ENCODE measurements around the gene MX2.
"Not testable (repeated sequence)": the region's sequence is repeated elsewhere in the genome, so short reads cannot be mapped to it uniquely, and the experiment has no call there.

MX2 gene

DNA sequence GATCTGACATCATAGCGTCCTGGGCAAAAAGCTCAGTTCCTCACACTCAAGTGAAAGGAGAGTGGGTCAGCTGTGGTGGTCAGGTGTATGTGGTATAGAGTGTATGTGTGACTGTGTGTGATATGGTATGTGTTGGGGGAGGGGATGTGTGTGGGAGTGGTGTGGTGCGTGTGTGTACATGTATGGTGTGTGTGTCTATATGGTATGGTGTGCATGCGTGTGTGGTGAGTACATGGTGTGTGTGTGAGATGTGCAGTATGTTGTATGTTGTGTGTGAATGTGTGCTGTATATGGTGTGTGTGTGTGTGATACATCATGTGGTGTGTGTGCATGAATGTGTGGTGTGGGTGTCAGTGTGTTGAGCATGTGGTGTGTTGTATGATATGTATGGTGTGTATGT, 24.3 kb upstream of the MX2 start:
- DNase-seq (ENCODE audit: low spot score), result no peak

DNA sequence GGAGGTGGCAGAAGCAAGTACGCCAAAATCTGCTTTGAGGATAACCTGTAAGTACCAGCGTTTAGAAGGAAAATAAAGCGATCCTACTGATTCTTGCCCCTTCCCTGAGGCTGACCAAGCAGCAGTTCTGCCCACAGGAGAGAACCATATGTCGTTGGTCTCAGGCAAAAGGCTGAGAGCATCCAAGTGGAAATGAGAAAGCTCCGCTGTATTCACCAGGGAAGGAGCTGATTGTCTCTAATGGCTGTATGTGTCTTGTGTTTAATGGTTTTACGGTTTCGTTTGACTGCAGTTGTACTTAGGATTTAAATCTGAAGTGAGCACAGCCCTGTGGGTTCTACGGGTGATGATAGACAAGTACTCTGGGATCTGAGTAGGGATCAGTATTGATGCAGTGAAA, 23.4 kb upstream of the MX2 start:
- DNase-seq (ENCODE audit: low spot score), result no peak

DNA sequence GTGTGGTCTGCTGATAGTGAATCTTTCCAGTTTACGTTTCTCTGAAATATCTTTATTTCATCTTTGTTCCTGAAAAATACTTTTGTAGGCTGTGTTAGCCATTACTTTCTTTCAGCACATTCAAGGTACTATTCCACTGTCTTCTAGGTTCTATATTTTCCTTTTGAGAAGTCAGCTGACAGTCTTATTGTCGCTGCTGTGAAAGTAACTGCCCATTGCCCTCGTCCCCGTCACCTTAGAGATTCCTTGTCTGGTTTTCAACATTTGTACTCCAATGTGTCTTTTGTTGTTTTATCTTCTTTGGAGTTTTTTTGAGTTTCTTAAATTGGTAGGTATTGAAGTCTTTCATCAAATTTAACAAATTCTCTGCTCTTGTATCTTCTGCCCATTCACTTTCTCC, 19.8 kb upstream of the MX2 start:
- no peak for DNase-seq (ENCODE audit: low spot score)

DNA sequence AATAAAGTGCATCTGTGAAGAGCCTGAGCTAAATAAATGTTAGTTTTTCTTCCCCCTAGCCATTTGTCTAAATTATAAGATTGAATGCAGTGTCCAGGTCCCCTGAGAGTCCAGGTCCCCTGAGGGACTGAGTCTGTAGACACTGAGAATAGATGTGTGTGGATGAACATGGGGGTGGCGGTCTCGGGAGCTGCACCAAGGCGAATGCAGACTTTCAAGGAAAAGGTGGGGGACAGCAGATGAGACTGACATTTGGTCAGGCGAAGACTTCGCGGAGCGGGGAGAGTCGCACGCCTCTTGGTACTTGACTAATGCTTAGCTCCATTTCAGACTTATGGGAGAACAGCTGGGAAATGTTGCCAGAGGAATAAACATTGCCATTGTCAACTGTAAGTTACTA, 17.7 kb upstream of the MX2 start:
- DNase-seq (ENCODE audit: low spot score), result no peak

DNA sequence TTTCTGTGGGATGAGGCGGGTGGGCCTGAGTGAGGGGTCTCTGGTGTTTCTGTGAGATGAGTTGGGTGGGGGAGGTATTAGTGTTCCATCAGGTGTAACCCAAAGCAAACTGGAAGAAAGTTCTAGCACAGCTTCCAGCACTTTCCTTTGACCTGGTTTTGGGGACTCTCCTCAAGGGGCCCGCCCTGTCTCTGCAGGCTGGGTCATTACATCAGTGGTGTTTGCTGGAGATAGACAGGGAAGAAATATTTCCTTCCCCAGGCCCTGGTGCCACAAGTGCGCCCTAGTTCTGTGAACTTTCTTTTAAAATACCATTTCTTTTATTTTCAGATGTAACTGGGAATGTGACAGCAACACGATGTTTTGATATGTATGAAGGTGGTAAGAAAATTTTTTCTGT, 16.5 kb upstream of the MX2 start:
- DNase-seq (ENCODE audit: low spot score), result no peak

DNA sequence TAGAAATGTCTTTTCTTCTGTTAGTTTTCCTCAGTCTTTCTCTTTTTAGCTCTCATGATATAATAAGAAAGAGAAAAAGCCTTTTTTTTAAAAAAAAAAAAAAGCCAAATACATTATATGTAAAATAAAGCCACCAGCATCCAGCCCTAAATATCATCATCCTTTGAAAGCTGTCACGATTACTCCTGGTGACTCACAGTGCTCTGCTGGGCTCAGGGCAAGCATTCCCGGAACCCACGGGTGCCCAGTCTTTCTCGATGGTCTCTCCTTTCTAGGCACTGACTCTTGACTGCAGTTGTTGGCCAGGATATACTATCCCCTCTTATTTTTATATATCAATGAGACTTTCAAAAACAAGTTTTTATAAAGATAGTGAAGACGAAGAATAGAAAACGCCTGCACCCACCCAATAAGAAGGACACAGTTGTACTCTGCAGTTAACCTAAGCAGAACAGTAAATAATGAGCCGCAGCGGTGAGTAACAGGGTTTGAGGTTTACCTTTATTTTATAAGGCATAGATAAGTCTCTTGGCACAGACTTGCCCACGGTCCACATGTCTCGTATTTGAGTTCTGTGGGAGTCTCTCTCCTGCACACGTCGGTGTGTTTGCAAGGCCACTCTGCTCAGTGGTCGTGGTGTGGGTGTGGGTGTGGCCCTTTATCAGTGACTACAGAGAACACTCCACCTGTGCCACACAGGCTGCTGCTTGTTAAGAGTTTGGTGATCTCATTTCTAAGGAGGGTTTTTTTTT, 15.7 kb upstream of the MX2 start:
- DNase-seq (ENCODE audit: low spot score), result no peak

DNA sequence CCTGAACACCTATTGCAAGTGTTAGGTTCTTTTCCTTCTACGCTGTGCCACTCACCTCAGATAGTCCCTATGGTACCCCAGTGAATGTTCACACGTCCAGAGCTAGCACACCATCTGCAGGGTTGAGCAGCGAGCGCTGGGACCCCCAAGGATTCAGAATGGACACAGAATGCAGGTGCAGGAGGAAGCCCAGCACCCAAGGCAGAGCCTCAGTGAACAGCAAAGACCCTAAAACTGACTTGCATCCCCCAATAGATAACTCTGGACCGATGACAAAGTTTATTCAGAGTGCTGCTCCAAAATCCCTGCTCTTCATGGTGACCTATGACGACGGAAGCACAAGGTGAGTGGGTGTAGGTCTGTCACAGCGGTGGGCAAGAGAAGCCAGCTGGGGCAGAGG, 15.1 kb upstream of the MX2 start:
- no peak for DNase-seq (ENCODE audit: low spot score)

DNA sequence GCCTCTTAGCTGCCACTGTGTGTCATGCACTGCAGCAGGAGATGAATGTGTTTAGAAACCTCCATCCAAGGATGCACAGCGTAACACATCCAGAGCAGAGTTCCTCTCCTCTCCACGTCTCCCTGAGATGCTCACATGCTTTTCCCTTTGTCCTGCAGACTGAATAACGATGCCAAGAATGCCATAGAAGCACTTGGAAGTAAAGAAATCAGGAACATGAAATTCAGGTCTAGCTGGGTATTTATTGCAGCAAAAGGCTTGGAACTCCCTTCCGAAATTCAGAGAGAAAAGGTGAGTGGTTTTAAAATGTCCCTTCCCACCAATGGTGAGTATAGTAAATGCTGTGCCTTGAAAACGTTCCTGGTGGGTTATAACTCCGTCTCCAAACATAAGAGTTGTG, 13.4 kb upstream of the MX2 start:
- no peak for DNase-seq (ENCODE audit: low spot score)

DNA sequence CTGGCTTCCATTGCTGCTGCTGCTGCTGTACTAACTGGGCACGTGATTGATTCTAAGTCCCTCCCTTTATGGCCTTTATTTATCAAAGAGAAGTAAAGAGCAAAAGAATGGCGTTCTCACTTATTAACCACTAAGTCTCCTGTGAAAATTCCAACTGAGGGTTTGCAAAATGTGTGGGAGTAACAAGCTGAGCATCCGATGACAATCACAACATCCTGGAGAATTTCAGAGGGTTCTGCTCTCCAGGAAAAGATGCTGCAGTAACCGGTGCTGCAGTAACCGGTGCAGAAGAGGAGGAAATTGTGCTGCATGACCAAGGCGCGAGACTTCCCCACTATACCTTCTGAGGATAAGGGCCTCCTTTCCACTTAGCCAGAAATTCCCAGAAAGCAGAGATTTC, 12.7 kb upstream of the MX2 start:
- DNase-seq (ENCODE audit: low spot score), result no peak

DNA sequence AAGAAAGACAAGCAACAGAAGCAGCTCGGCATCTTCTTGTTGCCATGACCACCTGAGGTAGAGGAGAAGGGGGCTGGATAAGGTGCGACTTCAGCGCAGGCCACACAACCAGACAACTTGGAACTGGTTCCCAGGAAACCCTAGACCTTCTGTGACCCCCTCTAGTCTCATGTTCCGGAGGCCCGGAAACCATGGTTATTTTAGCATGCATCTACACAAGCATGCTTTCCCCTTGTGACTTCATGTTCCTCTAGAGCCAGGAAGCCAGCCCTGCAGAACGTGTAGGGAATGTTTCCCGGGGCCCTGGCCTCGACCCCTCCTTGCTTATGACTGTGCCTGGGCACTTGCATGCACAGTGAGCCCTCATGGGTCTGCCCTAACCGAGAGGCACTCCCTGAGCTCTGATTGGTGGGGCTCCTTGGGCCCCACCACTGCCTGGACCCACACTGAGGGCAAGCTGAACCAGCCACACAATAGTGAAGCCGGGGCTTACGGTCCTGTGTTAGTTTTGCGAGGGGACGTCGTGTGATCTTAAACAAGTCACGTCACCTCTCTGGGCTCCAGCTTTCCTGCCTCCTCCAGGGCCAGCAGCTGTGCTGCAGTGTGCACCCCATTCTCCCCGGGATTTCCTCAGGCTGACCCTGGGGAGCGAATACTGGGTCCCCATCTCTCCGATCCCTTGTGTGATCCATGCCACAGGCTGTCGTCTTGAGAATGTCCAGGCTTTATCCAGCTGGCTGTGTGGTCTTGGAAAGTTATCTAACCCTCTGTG, 12.0 kb upstream of the MX2 start:
- DNase-seq (ENCODE audit: low spot score), result no peak

DNA sequence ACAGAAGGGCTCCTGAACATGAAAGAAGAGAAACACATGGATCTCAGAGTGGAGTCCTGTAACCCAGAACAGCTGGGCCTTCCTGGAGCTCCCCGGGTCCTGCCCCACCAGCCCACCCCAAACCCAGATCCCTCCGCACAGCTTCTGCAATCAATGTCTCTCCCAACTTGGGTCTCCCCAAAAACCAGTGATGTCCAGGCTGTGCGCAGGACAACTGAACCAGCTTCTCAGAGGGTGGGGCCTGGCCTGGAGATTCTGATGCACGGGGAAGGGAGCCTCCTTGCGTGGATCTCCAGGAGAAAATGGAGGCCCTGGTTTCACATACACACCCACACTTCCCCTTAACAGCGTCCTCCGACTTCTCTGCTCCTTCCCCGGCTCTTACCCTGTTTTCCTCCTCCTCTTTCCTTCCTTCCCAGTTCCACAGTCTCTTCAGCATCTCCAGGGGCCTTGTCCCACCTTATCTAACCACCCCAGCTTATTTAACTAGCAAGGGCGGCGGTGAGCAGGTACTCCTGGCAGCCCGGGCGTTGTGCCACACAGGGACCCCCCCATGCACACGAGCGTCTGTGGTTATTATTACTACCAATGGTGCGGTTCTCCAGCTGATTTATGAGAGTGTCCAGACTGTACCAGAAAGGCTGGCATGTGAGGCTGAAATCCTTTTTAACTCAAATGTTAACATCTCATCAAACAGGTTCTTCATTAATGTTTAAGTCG, 11.2 kb upstream of the MX2 start:
- no peak for DNase-seq (ENCODE audit: low spot score)

DNA sequence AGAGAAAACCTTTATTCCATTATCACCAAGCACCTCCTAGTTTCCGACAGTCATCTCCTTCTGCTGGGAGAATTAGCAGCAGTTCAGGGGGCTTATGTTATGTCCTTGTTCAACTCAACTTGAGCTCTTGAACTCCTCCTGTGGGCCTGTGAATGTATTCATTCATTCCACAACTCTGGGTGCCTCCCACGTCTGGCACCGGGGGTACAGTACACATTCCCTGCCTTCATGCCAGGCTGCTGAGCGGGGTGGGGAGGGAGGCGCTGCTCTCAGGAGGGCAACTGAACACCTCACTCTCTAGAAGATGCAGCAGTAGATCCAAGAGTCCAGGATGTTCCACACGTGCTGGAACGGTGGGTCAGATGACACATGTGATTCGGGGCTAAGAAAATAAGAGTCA, 4.3 kb upstream of the MX2 start:
- no peak for DNase-seq (ENCODE audit: low spot score)

DNA sequence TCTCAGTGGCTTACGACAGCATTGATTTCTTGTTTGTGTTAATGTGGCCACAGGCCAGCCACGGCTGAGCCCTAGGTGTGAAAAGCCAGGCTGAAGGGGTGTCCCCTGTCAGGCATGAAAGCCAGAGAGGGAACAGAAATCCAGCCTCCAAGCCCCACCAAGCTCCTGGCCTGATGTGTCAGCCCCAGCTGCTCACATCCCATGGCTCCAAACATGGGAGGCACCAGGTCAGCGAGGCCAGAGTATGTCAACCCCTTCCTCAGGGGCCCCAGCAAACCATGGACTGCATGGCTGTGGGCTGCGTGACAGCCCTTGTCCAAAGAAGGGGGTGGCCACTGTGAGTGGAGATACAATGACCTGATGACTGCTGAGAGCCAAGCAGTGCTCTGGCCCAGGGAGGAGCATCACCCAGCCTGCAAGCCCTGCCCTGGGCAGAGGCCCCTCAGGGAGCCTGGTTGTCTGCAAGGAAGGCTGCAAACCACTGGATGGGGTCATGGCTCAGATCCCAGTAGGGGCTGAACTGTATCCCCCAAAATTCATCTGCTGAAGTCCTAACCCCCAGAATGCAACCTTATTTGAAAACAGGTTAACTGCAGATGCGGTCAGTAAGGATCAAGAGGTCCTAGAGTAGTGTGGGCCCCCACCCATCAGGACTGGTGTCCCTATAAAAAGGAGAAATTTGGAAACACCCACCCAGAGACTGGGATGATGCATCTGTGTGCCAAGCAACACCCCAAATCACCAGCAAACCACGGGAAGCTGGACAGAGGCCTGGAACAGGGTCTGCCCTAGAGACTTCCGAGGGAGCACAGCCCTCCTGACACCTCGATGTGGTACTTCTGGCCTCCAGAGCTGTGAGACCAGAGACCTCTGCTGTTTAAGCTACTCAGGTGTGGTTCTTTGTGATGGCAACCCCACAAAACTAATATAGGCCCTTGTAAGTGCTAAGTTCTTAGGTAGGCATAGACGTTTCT, 3.3 kb upstream of the MX2 start:
- no peak for DNase-seq (ENCODE audit: low spot score)

DNA sequence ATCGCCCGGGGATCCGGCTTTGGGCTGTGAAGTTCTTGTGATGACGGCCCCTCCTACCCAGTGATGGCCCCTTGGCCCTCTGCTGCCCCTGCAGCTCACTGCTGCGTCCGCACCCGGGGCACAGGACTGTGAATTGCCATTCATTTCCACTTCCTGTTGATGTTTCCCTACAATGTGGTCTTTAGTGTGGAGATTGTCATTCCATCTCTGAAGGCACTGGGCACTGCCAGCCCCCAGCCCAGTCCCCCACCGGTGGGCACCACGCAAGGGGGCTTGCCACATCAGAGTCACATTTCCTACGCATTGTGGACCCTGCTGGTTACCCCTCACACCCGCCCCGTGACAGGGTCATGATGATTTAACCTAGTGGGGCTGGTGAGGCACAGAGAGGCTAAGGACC, 2.5 kb upstream of the MX2 start:
- DNase-seq (ENCODE audit: low spot score), result no peak

DNA sequence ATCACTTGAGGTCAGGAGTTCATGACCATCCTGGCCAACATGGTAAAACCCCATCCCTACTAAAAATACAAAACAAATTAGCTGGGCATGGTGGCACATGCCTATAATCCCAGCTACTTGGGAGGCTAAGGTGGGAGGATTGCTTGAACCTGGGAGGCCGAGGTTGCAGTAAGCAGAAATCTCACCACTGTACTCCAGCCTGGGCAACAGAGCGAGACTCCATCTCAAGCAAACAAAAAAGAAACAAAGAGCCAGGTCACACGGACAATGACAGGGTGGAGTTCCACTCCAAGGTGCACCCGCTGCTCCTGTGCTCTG, 2.1 kb upstream of the MX2 start:
- not testable (repeated sequence) for DNase-seq (ENCODE audit: low spot score)

DNA sequence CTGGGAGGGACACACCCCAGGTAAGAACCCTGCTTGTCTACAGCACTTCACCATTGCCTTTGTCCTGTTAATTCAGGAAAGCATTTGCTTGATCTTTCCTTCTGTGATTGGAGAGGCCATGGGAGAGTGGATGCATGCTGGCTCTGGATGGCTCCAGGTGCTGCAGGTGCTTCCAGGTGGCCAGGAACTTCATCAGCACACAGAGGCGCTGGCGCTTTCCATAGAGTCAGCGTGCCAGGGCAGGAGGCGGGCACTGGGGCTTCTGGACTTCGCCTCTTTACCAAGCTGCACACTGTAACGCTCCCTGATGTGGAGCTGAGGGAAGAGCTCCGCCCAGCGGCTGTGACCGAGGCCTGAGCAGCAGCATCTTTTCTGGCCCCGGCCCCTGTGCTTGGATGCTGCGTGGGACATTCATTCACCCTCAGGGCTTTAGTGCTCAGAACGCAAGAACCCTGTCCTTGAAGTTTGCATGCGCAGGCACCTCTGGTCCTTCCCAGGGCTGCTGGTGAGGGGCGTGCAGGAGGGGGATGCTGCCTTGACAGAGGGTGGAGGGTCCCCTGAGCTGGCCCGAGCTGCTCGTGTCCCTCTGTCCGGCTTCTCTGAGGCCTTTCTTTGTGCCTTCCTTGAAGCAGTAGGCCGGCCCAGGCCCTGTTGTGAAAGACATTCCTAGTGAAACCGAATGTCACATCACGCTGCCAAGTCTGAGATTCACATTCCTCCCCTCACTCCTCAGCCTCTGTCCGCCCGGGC, 1.6 kb upstream of the MX2 start:
- DNase-seq (ENCODE audit: low spot score), result peak; percentile 68

DNA sequence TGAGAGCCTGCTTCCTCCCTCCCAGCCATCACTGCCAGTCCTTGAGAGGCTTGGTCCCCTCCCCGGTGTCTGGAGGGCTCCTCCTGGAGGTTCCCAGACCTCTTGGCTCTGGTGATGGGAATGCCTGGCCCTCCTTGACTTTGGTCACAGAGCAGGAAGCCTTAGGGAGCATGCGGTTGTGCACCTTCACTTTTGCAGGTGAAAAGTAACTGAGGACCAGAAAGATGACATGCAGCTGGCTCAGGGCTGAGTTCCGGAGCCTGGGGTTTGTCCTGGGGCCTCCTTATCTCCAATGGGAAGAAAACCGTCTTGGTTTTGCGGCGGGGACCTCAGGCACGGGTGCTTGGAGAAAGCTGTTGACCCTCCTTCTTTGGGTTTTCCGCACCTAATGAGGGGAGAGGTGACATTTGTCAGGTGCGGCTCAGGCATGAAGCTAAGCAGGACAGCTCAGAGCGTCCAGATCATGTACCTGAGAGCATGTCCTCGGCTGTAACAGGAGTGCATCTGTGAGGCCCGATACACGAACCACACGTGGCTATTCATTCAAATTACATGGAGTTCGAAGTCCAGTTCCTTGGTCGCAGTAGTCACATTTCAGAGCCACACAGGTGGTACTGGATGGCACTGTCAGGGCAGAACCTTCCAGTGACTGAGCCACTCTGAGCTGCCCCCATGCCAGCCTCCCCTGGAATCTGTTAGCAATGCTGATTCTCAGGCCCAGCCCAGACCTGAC, 608 bp upstream of the MX2 start:
- DNase-seq (ENCODE audit: low spot score), result no peak

DNA sequence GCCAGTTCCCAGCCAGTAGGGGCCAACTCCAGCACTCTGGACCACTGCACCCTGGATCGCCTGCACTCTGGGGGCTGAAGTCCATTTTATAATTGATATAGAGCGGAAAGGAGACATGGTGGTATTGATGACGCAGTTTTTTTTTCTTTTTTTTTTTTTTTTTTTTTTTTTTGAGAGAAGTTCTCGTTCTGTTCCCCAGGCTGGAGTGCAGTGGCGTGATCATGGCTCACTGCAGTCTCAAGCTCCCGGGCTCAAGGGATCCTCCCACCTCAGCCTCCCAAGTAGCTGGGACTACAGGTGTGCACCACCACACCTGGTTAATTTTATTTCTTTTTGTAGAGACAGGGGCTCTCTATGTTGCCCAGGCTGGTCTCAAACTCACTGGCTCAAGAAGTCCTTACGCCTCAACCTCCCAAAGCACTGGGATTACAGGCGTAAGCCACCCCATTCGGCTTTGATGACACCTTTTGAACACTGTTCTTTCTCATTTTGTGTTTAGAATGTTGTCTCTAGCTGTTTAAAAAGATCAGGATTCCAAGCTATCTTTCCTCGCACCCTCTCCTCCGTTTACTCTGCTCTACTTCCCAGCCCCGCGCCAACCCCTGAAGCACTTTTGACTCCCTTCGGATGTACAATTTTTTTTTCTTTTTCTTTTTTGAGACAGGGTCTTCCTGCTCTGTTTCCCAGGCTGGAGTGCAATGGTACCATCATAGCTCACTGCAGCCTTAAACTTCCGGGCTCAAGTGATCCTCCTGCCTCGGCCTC, 960 bp downstream of the MX2 start:
- DNase-seq (ENCODE audit: low spot score), result no peak

DNA sequence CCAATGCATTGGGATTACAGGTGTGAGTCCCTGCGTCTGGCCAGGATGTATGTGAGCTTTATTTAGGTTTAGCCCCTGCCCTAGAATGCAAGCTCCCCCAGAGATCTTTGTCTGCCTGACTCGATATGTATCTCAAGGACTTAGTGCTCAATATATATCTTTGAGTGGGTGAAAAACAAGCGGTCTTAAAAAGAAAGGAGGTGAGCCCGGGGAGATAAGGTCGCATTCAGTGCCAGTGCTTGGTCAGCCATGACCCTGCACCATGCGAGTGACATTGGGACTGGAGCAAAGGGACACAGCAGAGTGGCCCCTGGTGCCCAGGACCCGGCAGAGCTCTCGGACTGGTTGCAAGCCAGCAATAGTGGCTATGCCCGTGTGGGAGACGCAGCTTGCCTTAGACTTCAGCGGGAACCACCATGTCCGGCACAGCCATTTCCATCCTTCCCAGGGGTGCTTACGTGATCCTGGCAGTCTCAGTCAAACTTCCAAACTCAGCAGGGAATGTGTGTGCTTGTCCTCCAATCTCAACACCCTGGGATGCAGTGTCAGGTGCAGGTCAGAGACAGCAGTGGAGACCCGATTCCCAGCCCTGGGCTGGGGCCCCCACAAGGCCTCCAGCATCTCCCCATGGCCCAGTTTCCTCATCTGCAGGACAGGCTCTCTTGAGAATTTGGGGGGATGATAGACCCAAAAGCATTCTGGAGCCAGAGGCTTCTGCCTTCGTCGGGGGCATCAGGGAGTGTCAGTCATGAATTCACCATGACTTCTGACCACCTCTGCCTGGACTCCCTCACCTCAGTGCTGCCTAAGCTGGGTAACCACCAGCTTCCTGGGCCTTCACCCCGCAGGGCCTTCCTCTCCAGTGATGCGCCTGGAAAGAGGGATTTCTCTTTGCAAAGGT, 1.8 kb downstream of the MX2 start:
- DNase-seq (ENCODE audit: low spot score), result no peak

Measured in AG08395 (cell line).